Measurements from ENCODE around the gene MLLT6.

The MLLT6 gene

GRCh38 chr17:38728290-38728831, 23.3 kb downstream of the MLLT6 start:
- no peak for DNase-seq (ENCODE audit: low read depth)

GRCh38 chr17:38729368-38729885, 24.4 kb downstream of the MLLT6 start:
- no peak for DNase-seq (ENCODE audit: low read depth)

- DNase-seq (ENCODE audit: low read depth): peak; percentile 76
Measured at GRCh38 chr17:38729886-38730525, 24.9 kb downstream of the MLLT6 start, which contains the start of gene CISD3. Gene CISD3, plus strand, starts transcription at chr17:38730341. Its CDS starts 18 bp downstream, at chr17:38730359.

- DNase-seq (ENCODE audit: low read depth): peak; percentile 47
Measured at GRCh38 chr17:38730526-38731379, 25.7 kb downstream of the MLLT6 start.

GRCh38 chr17:38731526-38732294, 26.6 kb downstream of the MLLT6 start:
- DNase-seq (ENCODE audit: low read depth): no peak

- no peak for DNase-seq (ENCODE audit: low read depth)
Measured at GRCh38 chr17:38732376-38733281, 27.6 kb downstream of the MLLT6 start.

GRCh38 chr17:38733282-38733981, 28.4 kb downstream of the MLLT6 start:
- DNase-seq (ENCODE audit: low read depth): no peak

- DNase-seq (ENCODE audit: low read depth): no peak
Measured at GRCh38 chr17:38733982-38734973, 29.2 kb downstream of the MLLT6 start.

- no peak for DNase-seq (ENCODE audit: low read depth)
Measured at GRCh38 chr17:38735161-38735997, 30.3 kb downstream of the MLLT6 start.

- no peak for DNase-seq (ENCODE audit: low read depth)
Measured at GRCh38 chr17:38738007-38738662, 33.1 kb downstream of the MLLT6 start.

- DNase-seq (ENCODE audit: low read depth): no peak
Measured at GRCh38 chr17:38738686-38739085, 33.6 kb downstream of the MLLT6 start.

GRCh38 chr17:38739305-38739704, 34.2 kb downstream of the MLLT6 start:
- DNase-seq (ENCODE audit: low read depth): no peak

GRCh38 chr17:38740044-38740443, 35.0 kb downstream of the MLLT6 start:
- no peak for DNase-seq (ENCODE audit: low read depth)

GRCh38 chr17:38740806-38741205, 35.7 kb downstream of the MLLT6 start:
- no peak for DNase-seq (ENCODE audit: low read depth)

- DNase-seq (ENCODE audit: low read depth): no peak
Measured at GRCh38 chr17:38741461-38741860, 36.4 kb downstream of the MLLT6 start.

- no peak for DNase-seq (ENCODE audit: low read depth)
Measured at GRCh38 chr17:38741921-38742410, 36.9 kb downstream of the MLLT6 start.
